GM23338 (cell line): ENCODE data around the gene CPTP. TPM values are rescaled to one million over a fixed set of nuclear protein-coding genes. Genes with fewer than 3 reads are reported as not detected.
A peak's percentile ranks its signal among the peaks of the same experiment; 100 is the strongest.

Experiments
- ATAC-seq: fragments of 200-7000 bp; cut with Tn5 transposase; 3 replicates; pipeline ENCODE4 v1.9.1; 2020
- DNase-seq: peaks from one replicate; pipeline ENCODE4 v3.0.0-alpha.2; 2015; ENCODE audit warnings: low spot score
- H2AFZ ChIP-seq: fragments of 200-600 bp; sonication (generic); 2 replicates; pipeline ENCODE4 v1.8.0; 2016; ENCODE audit warnings: antibody characterized with exemption, mild to moderate bottlenecking, moderate library complexity
- H3F3A ChIP-seq: fragments of 200-600 bp; sonication (generic); replicated peaks from 2 replicates; pipeline ENCODE4 v1.8.0; 2017; ENCODE audit warnings: antibody characterized with exemption, mixed run types, low read depth
- H3K27ac ChIP-seq: fragments of 200-600 bp; sonication (generic); 2 replicates; pipeline ENCODE4 v1.6.1; 2016; ENCODE audit warnings: low read depth
- H3K27me3 ChIP-seq: fragments of 200-600 bp; sonication (generic); 2 replicates; pipeline ENCODE4 v1.8.0; 2016; ENCODE audit warnings: mild to moderate bottlenecking, mixed run types, moderate library complexity; ENCODE audit not compliant: insufficient read depth
- H3K36me3 ChIP-seq: fragments of 200-600 bp; sonication (generic); 2 replicates; pipeline ENCODE4 v1.8.0; 2016; ENCODE audit warnings: mild to moderate bottlenecking; ENCODE audit not compliant: insufficient read depth
- H3K4me1 ChIP-seq: fragments of 200-600 bp; sonication (generic); 2 replicates; pipeline ENCODE4 v1.8.0; 2016; ENCODE audit warnings: mild to moderate bottlenecking, moderate library complexity; ENCODE audit not compliant: insufficient read depth
- H3K4me2 ChIP-seq: fragments of 200-600 bp; sonication (generic); 2 replicates; pipeline ENCODE4 v1.7.1; 2017; ENCODE audit warnings: mixed run types
- H3K4me3 ChIP-seq: fragments of 200-600 bp; sonication (generic); 2 replicates; pipeline ENCODE4 v1.6.1; 2016; ENCODE audit warnings: mixed run types
- H3K79me2 ChIP-seq: fragments of 200-600 bp; sonication (generic); replicated peaks from 2 replicates; pipeline ENCODE4 v1.8.0; 2017; ENCODE audit warnings: mild to moderate bottlenecking; ENCODE audit not compliant: insufficient read depth
- H3K9me2 ChIP-seq: fragments of 200-600 bp; sonication (generic); 2 replicates; pipeline ENCODE4 v1.8.0; 2017; ENCODE audit not compliant: insufficient read depth
- H4K20me1 ChIP-seq: fragments of 200-600 bp; sonication (generic); replicated peaks from 2 replicates; pipeline ENCODE4 v1.8.0; 2017; ENCODE audit warnings: mild to moderate bottlenecking; ENCODE audit not compliant: insufficient read depth
- H3K27ac Mint-ChIP-seq: 2 replicates; pipeline ENCODE4 v1.8.0; 2020; ENCODE audit warnings: inconsistent platforms, mild to moderate bottlenecking, moderate library complexity, mixed read lengths
- H3K27me3 Mint-ChIP-seq: 3 replicates; pipeline ENCODE4 v1.8.0; 2022; ENCODE audit warnings: low read depth, mild to moderate bottlenecking, moderate library complexity, mixed read lengths, inconsistent platforms; ENCODE audit not compliant: insufficient read depth, poor library complexity
- H3K36me3 Mint-ChIP-seq: 3 replicates; pipeline ENCODE4 v1.8.0; 2021; ENCODE audit warnings: low read depth, mild to moderate bottlenecking, inconsistent platforms, moderate library complexity, mixed read lengths
- H3K4me1 Mint-ChIP-seq: 3 replicates; pipeline ENCODE4 v1.8.0; 2020; ENCODE audit warnings: mild to moderate bottlenecking, inconsistent platforms, mixed read lengths
- H3K4me3 Mint-ChIP-seq: 3 replicates; pipeline ENCODE4 v1.8.0; 2021; ENCODE audit warnings: moderate library complexity, mild to moderate bottlenecking, inconsistent platforms, mixed read lengths
- H3K9me3 Mint-ChIP-seq: 3 replicates; pipeline ENCODE4 v1.8.0; 2020; ENCODE audit warnings: moderate library complexity, mild to moderate bottlenecking, inconsistent platforms, mixed read lengths
- EZH2 ChIP-seq: fragments of 200-600 bp; sonication (generic); IDR thresholded peaks from one replicate; pipeline ENCODE4 v1.8.0; 2017; ENCODE audit warnings: antibody characterized with exemption, mild to moderate bottlenecking, low read depth; ENCODE audit not compliant: unreplicated experiment
- polyA plus RNA-seq: library from polyadenylated mRNA; unstranded; fragments of >200 nt; fragmentation: Nextera tagmentation; extraction: Ambion mirVana; gene quantifications from 2 replicates; pipeline ENCODE4 v1.2.1, GENCODE V29; 2016
- total RNA-seq: library from RNA; depleted of rRNA; stranded (reverse); fragments of >200 nt; shearing (Covaris generic); gene quantifications from 2 replicates; pipeline ENCODE4 v1.2.3, GENCODE V29; 2014
- TF ChIP-seq, protein P1 (sequence below): IDR thresholded peaks from 2 replicates; pipeline ENCODE4 v1.6.1; 2016; ENCODE audit warnings: antibody characterized with exemption
- TF ChIP-seq, protein P2 (sequence below): IDR thresholded peaks from one replicate; pipeline ENCODE4 v1.6.1; 2018; ENCODE audit warnings: antibody characterized with exemption; ENCODE audit not compliant: unreplicated experiment
- TF ChIP-seq, protein P3 (sequence below), 2 experiments: fragments of 200-600 bp in 1 of 2; sonication (generic) in 1 of 2; conservative IDR thresholded peaks; 2 replicates each; pipeline versions ENCODE4 v1.5.1 to v1.6.1; 2016 to 2017; ENCODE audit warnings: antibody characterized with exemption in 2 of 2, low read depth in 2 of 2, mild to moderate bottlenecking in 2 of 2, moderate library complexity in 1 of 2

CPTP gene
- total and polyA plus RNA-seq, 2 experiments from 2014 or later, result 8.1 to 13.5 TPM

DNA sequence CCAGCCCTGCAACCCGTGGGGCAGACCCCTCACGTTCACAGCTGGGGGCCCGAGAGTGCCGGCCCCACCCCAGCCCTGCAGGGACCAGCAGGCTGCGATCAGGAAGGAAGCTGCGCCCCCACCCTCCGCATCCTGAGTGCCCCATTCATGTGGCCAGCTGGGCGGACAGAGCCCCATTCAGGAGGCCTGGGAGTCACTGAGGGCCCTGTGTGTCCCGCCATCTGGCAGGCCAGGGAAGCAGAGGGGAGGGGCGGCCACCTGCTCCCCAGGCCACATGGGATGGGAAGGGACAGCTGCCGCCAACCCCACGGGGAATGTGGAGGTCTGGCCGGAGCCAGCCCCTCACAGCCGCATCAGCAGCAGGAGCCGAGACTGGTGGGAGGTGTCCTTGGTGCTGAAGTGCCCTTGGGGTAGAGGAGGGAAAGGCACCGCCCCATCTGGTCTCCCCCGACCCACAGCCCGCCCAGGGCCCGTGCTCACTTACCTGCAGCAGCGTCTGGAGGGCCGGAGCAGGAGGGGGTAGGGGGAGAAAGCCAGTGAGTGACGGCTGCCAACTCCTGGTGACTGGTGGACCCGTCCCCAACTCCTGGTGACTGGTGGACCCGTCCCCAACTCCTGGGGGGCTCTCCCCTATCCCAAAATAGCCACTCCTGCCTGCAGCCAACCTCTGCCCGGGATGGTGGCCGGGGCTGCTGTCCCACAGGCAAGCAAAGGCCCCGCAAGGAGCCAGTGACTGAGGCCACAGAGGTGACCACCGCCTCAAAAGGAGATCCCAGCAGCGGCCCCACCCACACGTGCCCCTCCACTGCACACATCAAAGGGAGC, 25.5 kb upstream of the CPTP start:
- TF ChIP-seq, protein P1, sequence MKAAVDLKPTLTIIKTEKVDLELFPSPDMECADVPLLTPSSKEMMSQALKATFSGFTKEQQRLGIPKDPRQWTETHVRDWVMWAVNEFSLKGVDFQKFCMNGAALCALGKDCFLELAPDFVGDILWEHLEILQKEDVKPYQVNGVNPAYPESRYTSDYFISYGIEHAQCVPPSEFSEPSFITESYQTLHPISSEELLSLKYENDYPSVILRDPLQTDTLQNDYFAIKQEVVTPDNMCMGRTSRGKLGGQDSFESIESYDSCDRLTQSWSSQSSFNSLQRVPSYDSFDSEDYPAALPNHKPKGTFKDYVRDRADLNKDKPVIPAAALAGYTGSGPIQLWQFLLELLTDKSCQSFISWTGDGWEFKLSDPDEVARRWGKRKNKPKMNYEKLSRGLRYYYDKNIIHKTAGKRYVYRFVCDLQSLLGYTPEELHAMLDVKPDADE, result no peak
- TF ChIP-seq, protein P2, sequence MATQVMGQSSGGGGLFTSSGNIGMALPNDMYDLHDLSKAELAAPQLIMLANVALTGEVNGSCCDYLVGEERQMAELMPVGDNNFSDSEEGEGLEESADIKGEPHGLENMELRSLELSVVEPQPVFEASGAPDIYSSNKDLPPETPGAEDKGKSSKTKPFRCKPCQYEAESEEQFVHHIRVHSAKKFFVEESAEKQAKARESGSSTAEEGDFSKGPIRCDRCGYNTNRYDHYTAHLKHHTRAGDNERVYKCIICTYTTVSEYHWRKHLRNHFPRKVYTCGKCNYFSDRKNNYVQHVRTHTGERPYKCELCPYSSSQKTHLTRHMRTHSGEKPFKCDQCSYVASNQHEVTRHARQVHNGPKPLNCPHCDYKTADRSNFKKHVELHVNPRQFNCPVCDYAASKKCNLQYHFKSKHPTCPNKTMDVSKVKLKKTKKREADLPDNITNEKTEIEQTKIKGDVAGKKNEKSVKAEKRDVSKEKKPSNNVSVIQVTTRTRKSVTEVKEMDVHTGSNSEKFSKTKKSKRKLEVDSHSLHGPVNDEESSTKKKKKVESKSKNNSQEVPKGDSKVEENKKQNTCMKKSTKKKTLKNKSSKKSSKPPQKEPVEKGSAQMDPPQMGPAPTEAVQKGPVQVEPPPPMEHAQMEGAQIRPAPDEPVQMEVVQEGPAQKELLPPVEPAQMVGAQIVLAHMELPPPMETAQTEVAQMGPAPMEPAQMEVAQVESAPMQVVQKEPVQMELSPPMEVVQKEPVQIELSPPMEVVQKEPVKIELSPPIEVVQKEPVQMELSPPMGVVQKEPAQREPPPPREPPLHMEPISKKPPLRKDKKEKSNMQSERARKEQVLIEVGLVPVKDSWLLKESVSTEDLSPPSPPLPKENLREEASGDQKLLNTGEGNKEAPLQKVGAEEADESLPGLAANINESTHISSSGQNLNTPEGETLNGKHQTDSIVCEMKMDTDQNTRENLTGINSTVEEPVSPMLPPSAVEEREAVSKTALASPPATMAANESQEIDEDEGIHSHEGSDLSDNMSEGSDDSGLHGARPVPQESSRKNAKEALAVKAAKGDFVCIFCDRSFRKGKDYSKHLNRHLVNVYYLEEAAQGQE, result peak; percentile 92
- no peaks in the 10 kb centered on the region for H3K27me3 Mint-ChIP-seq
- no peaks in the 10 kb centered on the region for H3K9me3 Mint-ChIP-seq
- DNase-seq, result peak; percentile 94
- no peak overlapping the region for H3K4me2 ChIP-seq
- peak; percentile 75 for ATAC-seq
- no peak overlapping the region for H3K27ac Mint-ChIP-seq
- no peak overlapping the region for H2AFZ ChIP-seq
- H3K4me1 Mint-ChIP-seq, result no peaks in the 10 kb centered on the region
- 0 out of 2 replicates have a peak, but pooled peaks cover 4% of the 10 kb centered on the region for H3F3A ChIP-seq
- no peaks in the 10 kb centered on the region for H3K27me3 ChIP-seq
- H3K9me2 ChIP-seq, result no peaks in the 10 kb centered on the region
- no peaks in the 10 kb centered on the region for H3K79me2 ChIP-seq
- H3K27ac ChIP-seq, result no peak overlapping the region
- no peaks in the 10 kb centered on the region for H3K36me3 Mint-ChIP-seq
- no peaks in the 10 kb centered on the region for H3K4me1 ChIP-seq
- H4K20me1 ChIP-seq, result no peaks in the 10 kb centered on the region
- no peaks in the 10 kb centered on the region for H3K36me3 ChIP-seq
- H3K4me3 Mint-ChIP-seq, result no peak overlapping the region
- H3K4me3 ChIP-seq, result no peak overlapping the region

DNA sequence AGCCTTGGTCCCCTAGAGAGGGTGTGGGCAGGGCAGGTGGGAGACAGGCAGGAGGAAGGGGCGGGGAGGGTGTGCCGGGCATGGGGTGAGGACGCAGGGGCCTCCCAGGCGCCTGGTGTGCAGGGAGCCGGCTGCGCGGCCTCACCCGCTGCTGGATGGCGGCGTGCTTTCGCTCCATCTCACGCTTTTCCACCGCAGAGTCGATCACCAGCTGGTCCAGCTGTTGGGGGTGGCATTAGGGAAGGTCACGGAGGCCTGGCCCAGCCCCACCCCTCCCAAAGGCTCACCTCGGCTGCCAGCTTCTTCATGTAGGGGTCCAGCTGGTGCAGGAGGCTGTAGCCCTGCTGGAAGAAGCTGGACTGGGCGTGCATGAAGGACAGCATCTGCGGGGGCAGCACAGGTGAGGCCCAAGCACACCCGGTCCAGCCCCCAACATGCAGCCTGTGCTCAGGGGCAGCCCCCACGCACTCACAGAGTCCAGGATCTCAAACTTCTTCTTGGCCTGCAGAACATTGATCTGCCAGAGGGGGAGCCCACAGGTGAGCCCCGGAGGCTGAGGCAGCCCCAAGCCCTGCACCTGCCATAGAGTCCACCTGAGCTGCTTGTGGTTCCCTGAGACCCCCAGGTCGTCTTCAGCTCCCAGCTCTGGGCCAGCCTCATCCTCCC, 24.8 kb upstream of the CPTP start:
- Mint-ChIP-seq H3K36me3 (no peaks in the 10 kb centered on the region), H3K4me1 (peaks cover 3% of the 10 kb centered on the region; the same call in 1 of the 3 replicates), H3K27me3 (peaks cover 4% of the 10 kb centered on the region), H3K27ac (no peak overlapping the region), H3K9me3 (no peaks in the 10 kb centered on the region), H3K4me3 (no peak overlapping the region)
- H3K27ac ChIP-seq, result no peak overlapping the region
- no peaks in the 10 kb centered on the region for H3K9me2 ChIP-seq
- ATAC-seq (peak; percentile 62), DNase-seq (peak; percentile 78)
- no peaks in the 10 kb centered on the region for H3K27me3 ChIP-seq
- no peaks in the 10 kb centered on the region for H4K20me1 ChIP-seq
- H3K36me3 ChIP-seq, result no peaks in the 10 kb centered on the region
- H3F3A ChIP-seq, result 0 out of 2 replicates have a peak, but pooled peaks cover 2% of the 10 kb centered on the region
- peaks cover under 1% of the 10 kb centered on the region; the same call in 1 of the 2 replicates for H3K4me1 ChIP-seq
- no peaks in the 10 kb centered on the region for H3K79me2 ChIP-seq
- no peak overlapping the region for H2AFZ ChIP-seq
- H3K4me2 ChIP-seq, result no peak overlapping the region
- H3K4me3 ChIP-seq, result no peak overlapping the region
- TF ChIP-seq, protein P2, result peak; percentile 27
- TF ChIP-seq, protein P1, result no peak
- TF ChIP-seq EZH2, result no peak
- TF ChIP-seq, protein P3, sequence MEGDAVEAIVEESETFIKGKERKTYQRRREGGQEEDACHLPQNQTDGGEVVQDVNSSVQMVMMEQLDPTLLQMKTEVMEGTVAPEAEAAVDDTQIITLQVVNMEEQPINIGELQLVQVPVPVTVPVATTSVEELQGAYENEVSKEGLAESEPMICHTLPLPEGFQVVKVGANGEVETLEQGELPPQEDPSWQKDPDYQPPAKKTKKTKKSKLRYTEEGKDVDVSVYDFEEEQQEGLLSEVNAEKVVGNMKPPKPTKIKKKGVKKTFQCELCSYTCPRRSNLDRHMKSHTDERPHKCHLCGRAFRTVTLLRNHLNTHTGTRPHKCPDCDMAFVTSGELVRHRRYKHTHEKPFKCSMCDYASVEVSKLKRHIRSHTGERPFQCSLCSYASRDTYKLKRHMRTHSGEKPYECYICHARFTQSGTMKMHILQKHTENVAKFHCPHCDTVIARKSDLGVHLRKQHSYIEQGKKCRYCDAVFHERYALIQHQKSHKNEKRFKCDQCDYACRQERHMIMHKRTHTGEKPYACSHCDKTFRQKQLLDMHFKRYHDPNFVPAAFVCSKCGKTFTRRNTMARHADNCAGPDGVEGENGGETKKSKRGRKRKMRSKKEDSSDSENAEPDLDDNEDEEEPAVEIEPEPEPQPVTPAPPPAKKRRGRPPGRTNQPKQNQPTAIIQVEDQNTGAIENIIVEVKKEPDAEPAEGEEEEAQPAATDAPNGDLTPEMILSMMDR (conservative IDR thresholded peaks at IDR 0.05; ENCODE audit: low read depth in 2 of 2), result peak; percentile 46 to 55
